GM19238 (cell line): Measurements from ENCODE around the gene UBAC2.
A peak's percentile ranks its signal among the peaks of the same experiment; 100 is the strongest.

Experiments used
- DNase-seq: peaks from one replicate; pipeline ENCODE4 v3.0.0; 2011; ENCODE audit warnings: low spot score; ENCODE audit not compliant: insufficient read length

The UBAC2 gene

GRCh38 chr13:99431927-99432608 lies 231.4 kb downstream of the UBAC2 start:
- no peak for DNase-seq

DNA sequence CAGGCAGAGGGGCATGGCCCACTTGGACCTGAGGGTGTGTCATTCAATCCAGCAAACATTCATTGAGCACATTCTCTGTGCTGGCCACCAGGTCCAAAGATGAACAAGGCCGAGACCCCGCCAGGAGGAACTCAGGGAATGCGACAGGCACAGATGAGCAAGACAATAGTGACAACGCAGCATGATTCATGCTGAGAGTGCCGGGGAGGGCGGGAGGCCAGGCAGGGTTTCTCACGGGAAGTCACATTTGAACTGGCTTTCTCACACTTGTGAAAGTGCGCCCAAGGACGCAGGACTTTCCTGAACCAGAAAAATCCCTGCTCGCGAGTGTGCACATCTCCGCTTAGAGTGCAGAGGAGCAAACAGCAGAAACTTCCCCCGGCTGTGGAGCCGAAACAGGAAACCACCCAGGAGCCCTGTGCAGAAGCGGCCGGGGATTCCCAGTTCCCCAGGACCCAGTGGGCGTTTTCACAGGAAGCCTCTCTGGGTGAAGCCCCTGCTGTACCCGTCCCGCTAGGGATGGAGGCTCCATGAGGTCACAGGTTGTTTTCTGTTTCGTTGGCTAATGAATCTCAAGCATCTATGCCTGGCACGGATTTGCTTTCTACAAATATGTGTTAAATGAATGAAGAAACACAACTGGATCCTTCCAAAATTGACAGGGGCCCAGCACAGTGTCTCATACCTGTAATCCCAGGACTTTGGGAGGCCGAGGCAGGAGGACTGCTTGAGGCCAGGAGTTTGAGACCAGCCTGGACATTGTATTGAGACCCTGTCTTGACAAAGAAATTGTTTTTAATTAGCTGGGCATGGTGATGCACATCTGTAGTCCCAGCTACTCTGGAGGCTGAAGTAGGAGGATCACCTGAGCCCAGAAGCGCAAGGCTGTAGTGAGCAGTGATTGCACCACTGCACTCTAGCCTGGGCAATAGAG lies 232.2 kb downstream of the UBAC2 start:
- peak; percentile 47 for DNase-seq

GRCh38 chr13:99433543-99434075 lies 233.0 kb downstream of the UBAC2 start:
- DNase-seq: no peak

DNA sequence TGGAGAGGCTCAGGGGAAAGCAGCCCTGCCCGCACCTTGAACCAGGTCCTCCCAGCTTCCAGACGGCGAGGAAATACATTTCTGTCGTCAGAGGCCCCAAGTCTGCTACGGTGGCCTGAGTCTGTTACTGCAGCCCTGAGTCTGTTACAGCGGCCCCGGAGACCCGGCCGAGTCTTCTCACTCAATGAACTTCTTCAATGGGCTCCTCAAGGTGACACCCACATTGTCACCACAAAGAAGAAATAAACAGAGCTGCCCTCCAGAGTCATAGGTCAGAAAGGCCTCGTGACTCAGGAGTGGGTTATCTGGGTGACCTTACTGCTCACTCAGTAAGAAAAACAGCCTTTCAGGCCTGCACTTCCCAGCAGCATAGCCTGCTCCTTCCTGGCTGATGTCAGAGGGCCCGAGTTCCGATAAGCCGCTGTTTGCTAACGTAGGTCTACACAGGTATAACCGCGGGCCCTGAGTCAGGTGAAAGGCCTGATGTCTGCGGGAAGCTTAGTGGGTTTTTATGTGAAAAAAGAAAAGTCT lies 233.7 kb downstream of the UBAC2 start:
- no peak for DNase-seq

- DNase-seq: no peak
Measured at GRCh38 chr13:99435116-99435515, 234.5 kb downstream of the UBAC2 start.

- no peak for DNase-seq
Measured at GRCh38 chr13:99435998-99436397, 235.3 kb downstream of the UBAC2 start.
